ENCODE results near the gene CPNE6.
"Not testable (repeated sequence)": the region's sequence is repeated elsewhere in the genome, so short reads cannot be mapped to it uniquely, and the experiment has no call there.

CPNE6 gene

GRCh38 chr14:24102357-24103048, 31.1 kb downstream of the CPNE6 start:
- no peak overlapping the region for H2BK15ac ChIP-seq (ENCODE audit: low read depth, poor library complexity, severe bottlenecking)
- H2AFZ ChIP-seq (ENCODE audit: low read depth, low read length), result no peak overlapping the region
- no peak overlapping the region for H4K91ac ChIP-seq (ENCODE audit: low read length)
- H3K18ac ChIP-seq (ENCODE audit: low read depth in 1 of 2, low read length in 2 of 2), result no peak overlapping the region
- H3K36me3 ChIP-seq (ENCODE audit: control insufficient read depth in 1 of 2, insufficient read depth in 2 of 2, low read depth in 1 of 2, low read length in 2 of 2), result peaks cover 20 to 33% of the 10 kb centered on the region in 2 experiments
- H4K8ac ChIP-seq (ENCODE audit: low read length), result no peak overlapping the region
- 90% methylated on average over 7 of the region's 7 CpGs for WGBS
- no peak overlapping the region for H3K4ac ChIP-seq (ENCODE audit: low read depth in 1 of 2, low read length in 2 of 2)
- no peak overlapping the region for H2BK12ac ChIP-seq (ENCODE audit: low read length in 2 of 2)
- H3K9ac ChIP-seq (ENCODE audit: low read length), result no peak overlapping the region
- H3K27ac ChIP-seq (ENCODE audit: low read length, poor library complexity, severe bottlenecking), result no peak overlapping the region
- no peak overlapping the region for H3K23ac ChIP-seq (ENCODE audit: low read length in 2 of 2)
- H2AK5ac ChIP-seq (ENCODE audit: low read length, severe bottlenecking), result no peak overlapping the region
- no peaks in the 10 kb centered on the region for H3K9me3 ChIP-seq (ENCODE audit: control insufficient read depth, low read length)
- no peak overlapping the region for H3K4me3 ChIP-seq (ENCODE audit: insufficient read depth in 1 of 2, low read depth in 1 of 2, low read length in 2 of 2)
- no peak for DNase-seq
- H3K27me3 ChIP-seq (ENCODE audit: control insufficient read depth in 1 of 2, insufficient read depth in 1 of 2, low read length in 2 of 2), result no peaks in the 10 kb centered on the region
- H2BK5ac ChIP-seq (ENCODE audit: low read depth, low read length, poor library complexity, severe bottlenecking), result no peak overlapping the region
- H3K79me1 ChIP-seq (replicated peaks; ENCODE audit: low read length, poor library complexity, severe bottlenecking), result peaks cover 2% of the 10 kb centered on the region
- no peak overlapping the region for H3K4me2 ChIP-seq (ENCODE audit: low read length, poor library complexity, severe bottlenecking)
- H3K4me1 ChIP-seq (ENCODE audit: control insufficient read depth, insufficient read depth, low read depth, low read length), result no peaks in the 10 kb centered on the region
- H2BK120ac ChIP-seq (ENCODE audit: low read depth, low read length), result no peak overlapping the region
- no peak overlapping the region for H3K14ac ChIP-seq (ENCODE audit: low read length in 2 of 2)

DNA sequence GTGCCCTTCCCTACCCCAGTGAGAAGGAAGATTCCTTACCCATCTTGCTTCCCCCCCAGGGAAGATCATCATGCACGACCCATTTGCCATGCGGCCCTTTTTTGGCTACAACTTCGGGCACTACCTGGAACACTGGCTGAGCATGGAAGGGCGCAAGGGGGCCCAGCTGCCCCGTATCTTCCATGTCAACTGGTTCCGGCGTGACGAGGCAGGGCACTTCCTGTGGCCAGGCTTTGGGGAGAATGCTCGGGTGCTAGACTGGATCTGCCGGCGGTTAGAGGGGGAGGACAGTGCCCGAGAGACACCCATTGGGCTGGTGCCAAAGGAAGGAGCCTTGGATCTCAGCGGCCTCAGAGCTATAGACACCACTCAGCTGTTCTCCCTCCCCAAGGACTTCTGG, 32.1 kb downstream of the CPNE6 start:
- Histone ChIP-seq H2AFZ (ENCODE audit: low read depth, low read length) (no peak overlapping the region), H3K14ac (ENCODE audit: low read length in 2 of 2) (no peak overlapping the region), H2BK5ac (ENCODE audit: low read depth, low read length, poor library complexity, severe bottlenecking) (no peak overlapping the region), H3K9me3 (ENCODE audit: control insufficient read depth, low read length) (no peaks in the 10 kb centered on the region), H3K18ac (ENCODE audit: low read depth in 1 of 2, low read length in 2 of 2) (no peak overlapping the region), H3K23ac (ENCODE audit: low read length in 2 of 2) (no peak overlapping the region), H3K27ac (ENCODE audit: low read length, poor library complexity, severe bottlenecking) (no peak overlapping the region), H3K9ac (ENCODE audit: low read length) (no peak overlapping the region), H2BK120ac (ENCODE audit: low read depth, low read length) (no peak overlapping the region), H3K79me1 (replicated peaks; ENCODE audit: low read length, poor library complexity, severe bottlenecking) (no peaks in the 10 kb centered on the region), H3K4ac (ENCODE audit: low read depth in 1 of 2, low read length in 2 of 2) (no peak overlapping the region), H2AK5ac (ENCODE audit: low read length, severe bottlenecking) (no peak overlapping the region), H3K36me3 (ENCODE audit: control insufficient read depth in 1 of 2, insufficient read depth in 2 of 2, low read depth in 1 of 2, low read length in 2 of 2) (peaks cover 20 to 26% of the 10 kb centered on the region in 2 experiments), H3K4me2 (ENCODE audit: low read length, poor library complexity, severe bottlenecking) (no peak overlapping the region), H4K8ac (ENCODE audit: low read length) (no peak overlapping the region), H4K91ac (ENCODE audit: low read length) (no peak overlapping the region), H3K4me3 (ENCODE audit: insufficient read depth in 1 of 2, low read depth in 1 of 2, low read length in 2 of 2) (no peak overlapping the region), H2BK12ac (ENCODE audit: low read length in 2 of 2) (no peak overlapping the region), H3K27me3 (ENCODE audit: control insufficient read depth in 1 of 2, insufficient read depth in 1 of 2, low read length in 2 of 2) (no peaks in the 10 kb centered on the region), H2BK15ac (ENCODE audit: low read depth, poor library complexity, severe bottlenecking) (no peak overlapping the region), H3K4me1 (ENCODE audit: control insufficient read depth, insufficient read depth, low read depth, low read length) (no peaks in the 10 kb centered on the region)
- WGBS, result 98% methylated on average over 13 of the region's 13 CpGs
- no peak for DNase-seq

DNA sequence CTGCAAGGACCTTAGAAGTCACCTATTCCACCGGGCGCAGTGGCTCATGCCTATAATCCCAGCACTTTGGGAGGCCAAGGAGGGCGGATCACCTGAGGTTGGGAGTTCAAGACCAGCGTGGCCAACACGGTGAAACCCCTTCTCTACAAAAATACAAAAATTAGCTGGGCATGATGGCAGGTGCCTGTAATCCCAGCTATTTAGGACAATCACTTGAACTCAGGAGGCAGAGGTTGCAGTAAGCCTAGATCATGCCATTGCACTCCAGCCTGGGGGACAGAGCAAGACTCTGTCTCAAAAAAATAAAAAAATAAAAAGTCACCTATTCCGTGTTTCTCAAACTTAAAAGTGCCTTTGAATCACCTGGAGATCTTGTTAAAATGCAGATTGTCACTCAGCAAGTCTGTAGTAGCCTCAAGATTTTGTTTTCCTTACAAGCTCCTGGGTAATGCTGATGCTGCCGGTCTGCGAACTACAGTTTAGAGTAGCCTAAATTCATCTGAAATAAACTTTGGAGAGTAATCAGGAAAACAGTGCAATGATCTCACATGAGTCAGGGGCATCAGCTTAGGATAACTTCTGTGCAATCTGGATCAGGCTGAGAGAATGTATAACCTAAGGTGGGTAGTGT, 34.4 kb downstream of the CPNE6 start:
- H2BK5ac ChIP-seq (ENCODE audit: low read depth, low read length, poor library complexity, severe bottlenecking); H4K91ac ChIP-seq (ENCODE audit: low read length); H3K4me2 ChIP-seq (ENCODE audit: low read length, poor library complexity, severe bottlenecking); H3K4me1 ChIP-seq (ENCODE audit: control insufficient read depth, insufficient read depth, low read depth, low read length); H3K4ac ChIP-seq (ENCODE audit: low read depth in 1 of 2, low read length in 2 of 2); H2BK12ac ChIP-seq (ENCODE audit: low read length in 2 of 2); H3K4me3 ChIP-seq (ENCODE audit: insufficient read depth in 1 of 2, low read depth in 1 of 2, low read length in 2 of 2); DNase-seq; H3K27ac ChIP-seq (ENCODE audit: low read length, poor library complexity, severe bottlenecking); H2AK5ac ChIP-seq (ENCODE audit: low read length, severe bottlenecking); H2BK120ac ChIP-seq (ENCODE audit: low read depth, low read length); H3K18ac ChIP-seq (ENCODE audit: low read depth in 1 of 2, low read length in 2 of 2); H3K9me3 ChIP-seq (ENCODE audit: control insufficient read depth, low read length); H3K14ac ChIP-seq (ENCODE audit: low read length in 2 of 2); H3K27me3 ChIP-seq (ENCODE audit: control insufficient read depth in 1 of 2, insufficient read depth in 1 of 2, low read length in 2 of 2); H2BK15ac ChIP-seq (ENCODE audit: low read depth, poor library complexity, severe bottlenecking); H2AFZ ChIP-seq (ENCODE audit: low read depth, low read length); H3K79me1 ChIP-seq (replicated peaks; ENCODE audit: low read length, poor library complexity, severe bottlenecking); H4K8ac ChIP-seq (ENCODE audit: low read length); H3K23ac ChIP-seq (ENCODE audit: low read length in 2 of 2); H3K9ac ChIP-seq (ENCODE audit: low read length): not testable (repeated sequence)
- WGBS, result 87% methylated on average over 8 of the region's 8 CpGs
- peaks cover 10 to 12% of the 10 kb centered on the region in 2 experiments for H3K36me3 ChIP-seq (ENCODE audit: control insufficient read depth in 1 of 2, insufficient read depth in 2 of 2, low read depth in 1 of 2, low read length in 2 of 2)

DNA sequence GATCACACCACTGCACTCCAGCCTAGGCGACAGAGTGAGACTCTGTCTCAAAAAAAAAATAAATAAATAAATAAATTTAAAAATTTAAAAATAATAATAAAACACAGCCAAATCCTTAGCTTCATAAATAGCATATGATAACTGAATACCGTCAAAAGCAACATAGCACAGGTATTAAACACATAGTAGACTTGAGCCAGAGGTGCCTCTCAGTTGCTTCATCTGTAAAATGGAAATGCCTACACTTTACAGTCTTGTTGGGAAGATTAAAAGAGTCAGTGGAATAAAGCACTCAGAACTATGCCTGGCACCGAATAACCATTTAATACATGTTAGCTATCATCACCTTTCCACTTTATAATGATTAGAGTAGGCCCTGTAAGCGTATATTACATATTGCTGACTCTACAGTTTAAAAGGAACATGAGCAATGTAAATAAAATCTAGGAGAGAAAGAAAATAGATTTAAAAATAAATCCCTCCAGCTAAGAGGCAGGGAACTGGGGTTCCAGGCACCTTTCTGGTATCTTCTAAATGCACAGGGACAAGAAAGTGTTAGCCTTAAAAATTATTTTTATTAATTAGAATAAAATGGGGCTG, 35.4 kb downstream of the CPNE6 start:
- no peak overlapping the region for H2BK120ac ChIP-seq (ENCODE audit: low read depth, low read length)
- H3K23ac ChIP-seq (ENCODE audit: low read length in 2 of 2), result no peak overlapping the region
- no peak overlapping the region for H2AFZ ChIP-seq (ENCODE audit: low read depth, low read length)
- WGBS, result 90% methylated on average over 2 of the region's 4 CpGs
- no peak overlapping the region for H3K4me3 ChIP-seq (ENCODE audit: insufficient read depth in 1 of 2, low read depth in 1 of 2, low read length in 2 of 2)
- no peak overlapping the region for H3K4me2 ChIP-seq (ENCODE audit: low read length, poor library complexity, severe bottlenecking)
- peaks cover 10 to 12% of the 10 kb centered on the region in 2 experiments for H3K36me3 ChIP-seq (ENCODE audit: control insufficient read depth in 1 of 2, insufficient read depth in 2 of 2, low read depth in 1 of 2, low read length in 2 of 2)
- H3K9me3 ChIP-seq (ENCODE audit: control insufficient read depth, low read length), result no peaks in the 10 kb centered on the region
- no peak for DNase-seq
- H3K4me1 ChIP-seq (ENCODE audit: control insufficient read depth, insufficient read depth, low read depth, low read length), result no peaks in the 10 kb centered on the region
- no peak overlapping the region for H2BK15ac ChIP-seq (ENCODE audit: low read depth, poor library complexity, severe bottlenecking)
- no peak overlapping the region for H2AK5ac ChIP-seq (ENCODE audit: low read length, severe bottlenecking)
- H2BK5ac ChIP-seq (ENCODE audit: low read depth, low read length, poor library complexity, severe bottlenecking), result no peak overlapping the region
- no peak overlapping the region for H3K4ac ChIP-seq (ENCODE audit: low read depth in 1 of 2, low read length in 2 of 2)
- H3K18ac ChIP-seq (ENCODE audit: low read depth in 1 of 2, low read length in 2 of 2), result no peak overlapping the region
- peaks cover 1% of the 10 kb centered on the region for H3K79me1 ChIP-seq (replicated peaks; ENCODE audit: low read length, poor library complexity, severe bottlenecking)
- H4K91ac ChIP-seq (ENCODE audit: low read length), result no peak overlapping the region
- H3K27ac ChIP-seq (ENCODE audit: low read length, poor library complexity, severe bottlenecking), result no peak overlapping the region
- no peaks in the 10 kb centered on the region for H3K27me3 ChIP-seq (ENCODE audit: control insufficient read depth in 1 of 2, insufficient read depth in 1 of 2, low read length in 2 of 2)
- no peak overlapping the region for H3K14ac ChIP-seq (ENCODE audit: low read length in 2 of 2)
- no peak overlapping the region for H2BK12ac ChIP-seq (ENCODE audit: low read length in 2 of 2)
- no peak overlapping the region for H3K9ac ChIP-seq (ENCODE audit: low read length)
- H4K8ac ChIP-seq (ENCODE audit: low read length), result no peak overlapping the region

Data from mesenchymal stem cell (in vitro differentiated cells and primary cell).